WTC11 (cell line): ENCODE measurements around the gene FOXD4.
"Not testable (repeated sequence)": the region's sequence is repeated elsewhere in the genome, so short reads cannot be mapped to it uniquely, and the experiment has no call there.

Experiments used
- CTCF ChIP-seq: fragments of 200-600 bp; IDR thresholded peaks from 2 replicates; pipeline ENCODE4 v1.8.0; 2022; ENCODE audit warnings: antibody characterized with exemption
- MAX ChIP-seq: sonication (generic); formaldehyde crosslinking; IDR thresholded peaks from 2 replicates; pipeline ENCODE4 v1.8.0; 2022; ENCODE audit warnings: mild to moderate bottlenecking, missing genetic modification reagents
- NFYB ChIP-seq: sonication (generic); formaldehyde crosslinking; conservative IDR thresholded peaks from 2 replicates; pipeline ENCODE4 v1.8.0; 2022; ENCODE audit warnings: low read depth, missing genetic modification reagents
- NR2C2 ChIP-seq: sonication (generic); formaldehyde crosslinking; IDR thresholded peaks from 2 replicates; pipeline ENCODE4 v1.8.0; 2022; ENCODE audit warnings: mild to moderate bottlenecking, missing genetic modification reagents
- TF ChIP-seq, protein P1 (sequence below): sonication (generic); formaldehyde crosslinking; IDR thresholded peaks from 2 replicates; pipeline ENCODE4 v1.8.0; 2022; ENCODE audit warnings: mild to moderate bottlenecking, missing genetic modification reagents

GRCh38 chr9:78333-78732, 39.9 kb downstream of the FOXD4 start:
- not testable (repeated sequence) for TF ChIP-seq NFYB (CRISPR knock-in tag); CTCF; NR2C2 (CRISPR knock-in tag); MAX (CRISPR knock-in tag)
- TF ChIP-seq, protein P1, sequence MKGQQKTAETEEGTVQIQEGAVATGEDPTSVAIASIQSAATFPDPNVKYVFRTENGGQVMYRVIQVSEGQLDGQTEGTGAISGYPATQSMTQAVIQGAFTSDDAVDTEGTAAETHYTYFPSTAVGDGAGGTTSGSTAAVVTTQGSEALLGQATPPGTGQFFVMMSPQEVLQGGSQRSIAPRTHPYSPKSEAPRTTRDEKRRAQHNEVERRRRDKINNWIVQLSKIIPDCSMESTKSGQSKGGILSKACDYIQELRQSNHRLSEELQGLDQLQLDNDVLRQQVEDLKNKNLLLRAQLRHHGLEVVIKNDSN (CRISPR knock-in tag): not testable (repeated sequence)
